Lung (tissue), 12 donors: ENCODE measurements around the gene RUVBL1. TPM values are rescaled to one million over a fixed set of nuclear protein-coding genes. Genes with fewer than 3 reads are reported as not detected.
A peak's percentile ranks its signal among the peaks of the same experiment; 100 is the strongest.
"Not testable (repeated sequence)": the region's sequence is repeated elsewhere in the genome, so short reads cannot be mapped to it uniquely, and the experiment has no call there.

Experiments used
- ATAC-seq: fragments of 200-7000 bp; cut with Tn5 transposase; one replicate; pipeline ENCODE4 v1.9.1; 2020; ENCODE audit warnings: moderate number of reproducible peaks; ENCODE audit not compliant: insufficient read depth, low FRiP score
- DNase-seq, 3 donors: peaks; one replicate each; pipeline ENCODE4 v3.0.0-alpha.2; 2013 to 2017
- H3K27ac ChIP-seq, 2 donors: one replicate each; pipeline ENCODE4 v1.5.1; 2013; ENCODE audit warnings: mild to moderate bottlenecking in 2 of 2, moderate library complexity in 2 of 2, control low read depth in 1 of 2, inconsistent platforms in 1 of 2, low read depth in 1 of 2, low read length in 1 of 2
- H3K27me3 ChIP-seq, 3 donors: one replicate each; pipeline ENCODE4 v1.5.1; 2013; ENCODE audit warnings: low read length in 2 of 3; ENCODE audit not compliant: control insufficient read depth in 3 of 3, insufficient read depth in 3 of 3
- H3K36me3 ChIP-seq, 4 donors: one replicate each; pipeline ENCODE4 v1.5.1; 2013; ENCODE audit warnings: low read length in 4 of 4, mild to moderate bottlenecking in 1 of 4, moderate library complexity in 1 of 4; ENCODE audit not compliant: control insufficient read depth in 4 of 4, insufficient read depth in 4 of 4
- H3K4me1 ChIP-seq, 5 donors: one replicate each; pipeline ENCODE4 v1.5.1; 2013; ENCODE audit warnings: low read length in 5 of 5, mild to moderate bottlenecking in 2 of 5, moderate library complexity in 1 of 5; ENCODE audit not compliant: control insufficient read depth in 5 of 5, insufficient read depth in 5 of 5
- H3K4me3 ChIP-seq: one replicate; pipeline ENCODE4 v1.5.1; 2013; ENCODE audit warnings: mild to moderate bottlenecking, control low read depth, moderate library complexity
- H3K9ac ChIP-seq, 2 donors: one replicate each; pipeline ENCODE4 v1.5.1; 2013; ENCODE audit warnings: low read length in 2 of 2, control low read depth in 1 of 2; ENCODE audit not compliant: insufficient read depth in 1 of 2
- H3K9me3 ChIP-seq, 4 donors: one replicate each; pipeline ENCODE4 v1.5.1; 2013; ENCODE audit warnings: low read length in 3 of 4, mild to moderate bottlenecking in 1 of 4, moderate library complexity in 1 of 4; ENCODE audit not compliant: control insufficient read depth in 4 of 4, insufficient read depth in 3 of 4
- WGBS, 2 donors: extraction: QIAGEN DNeasy Blood & Tissue Kit; methylation state at CpG; one replicate each; pipeline ENCODE4 v1.1.7; 2013; 5-methylcytosine and 5-hydroxymethylcytosine counted together
- polyA plus RNA-seq, 2 donors: library from polyadenylated mRNA; stranded (reverse); fragments of 200-250 nt; gene quantifications; one replicate each; pipeline ENCODE4 v1.2.1, GENCODE V29; 2013
- total RNA-seq, 2 donors: library from RNA; depleted of rRNA in 1 of 2; stranded (reverse); fragments of >200 nt in 1 of 2; gene quantifications; one replicate each; pipeline ENCODE4 v1.2.1, GENCODE V29; 2014 to 2021
- TF ChIP-seq, protein P1 (sequence below): IDR thresholded peaks from 2 replicates; pipeline ENCODE4 v1.5.1; 2012; ENCODE audit warnings: mild to moderate bottlenecking; ENCODE audit errors: control extremely low read depth, extremely low read depth
- donor health status: control.
- donor health status: control.
- donor health status: Bipolar disorder and iron deficiency.
- donor health status: healthy.
- donor health status: DM: yes; HTN: yes; CAD: no.

Gene RUVBL1
- total and polyA plus RNA-seq, 4 donors = 26.6 to 53.7 (median 41.7) TPM

DNA sequence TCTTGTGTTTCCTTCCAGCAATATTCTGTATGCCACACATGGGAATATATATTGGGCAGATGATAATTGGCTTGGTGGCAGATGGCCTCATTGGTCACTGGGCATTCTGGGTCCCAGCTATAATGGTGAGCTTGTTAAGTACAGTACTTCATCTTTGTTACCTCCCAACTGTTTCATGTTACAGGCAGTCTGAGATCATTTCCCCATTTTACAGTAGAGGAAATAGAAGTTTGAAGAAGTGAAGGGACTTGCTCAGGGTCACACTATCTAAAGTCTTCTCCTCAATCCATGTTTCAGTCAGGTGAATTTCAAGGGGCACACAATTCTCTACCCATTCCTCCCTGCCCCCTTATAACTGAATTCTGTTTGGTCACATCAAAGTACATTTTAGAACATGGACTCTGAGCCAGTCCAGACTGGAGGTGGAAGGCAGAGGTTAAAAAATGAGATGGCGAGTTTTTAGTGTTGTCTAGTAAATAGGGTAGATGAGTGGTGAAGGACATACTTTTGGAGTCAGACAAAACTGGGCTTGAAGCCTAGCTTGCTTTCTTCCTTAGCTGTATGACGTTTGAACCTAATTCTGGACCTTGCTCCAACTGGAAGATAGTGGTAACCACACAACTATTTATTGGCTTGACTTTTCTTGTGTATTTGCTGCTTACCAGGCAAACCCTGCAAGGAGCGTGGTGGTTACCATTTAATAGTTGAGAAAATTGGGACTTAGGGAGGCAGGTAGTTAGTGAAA, 32.2 kb upstream of the RUVBL1 start:
- H3K36me3 ChIP-seq = peaks cover 0 to 25% (median 16%) of the 10 kb centered on the region in 4 donors
- 62 to 88% methylated on average over 3 of the region's 3 CpGs for WGBS, 2 donors

GRCh38 chr3:128154354-128154753, 30.7 kb upstream of the RUVBL1 start:
- H3K27ac ChIP-seq = peak overlapping the region in 1 of 2 donors; percentile 91
- peak overlapping the region; percentile 5 to 81 for H3K9ac ChIP-seq
- not testable (repeated sequence) for H3K4me1 ChIP-seq, DNase-seq, ATAC-seq, H3K9me3 ChIP-seq, H3K27me3 ChIP-seq, H3K4me3 ChIP-seq
- peaks cover 0 to 25% (median 16%) of the 10 kb centered on the region in 4 donors for H3K36me3 ChIP-seq
- WGBS, 2 donors = 87 to 88% methylated on average over 16 of the region's 16 CpGs

More for the DNA sequence above, 32.2 kb upstream of the RUVBL1 start:
- no peak overlapping the region for H3K4me3 ChIP-seq
- TF ChIP-seq, protein P1, sequence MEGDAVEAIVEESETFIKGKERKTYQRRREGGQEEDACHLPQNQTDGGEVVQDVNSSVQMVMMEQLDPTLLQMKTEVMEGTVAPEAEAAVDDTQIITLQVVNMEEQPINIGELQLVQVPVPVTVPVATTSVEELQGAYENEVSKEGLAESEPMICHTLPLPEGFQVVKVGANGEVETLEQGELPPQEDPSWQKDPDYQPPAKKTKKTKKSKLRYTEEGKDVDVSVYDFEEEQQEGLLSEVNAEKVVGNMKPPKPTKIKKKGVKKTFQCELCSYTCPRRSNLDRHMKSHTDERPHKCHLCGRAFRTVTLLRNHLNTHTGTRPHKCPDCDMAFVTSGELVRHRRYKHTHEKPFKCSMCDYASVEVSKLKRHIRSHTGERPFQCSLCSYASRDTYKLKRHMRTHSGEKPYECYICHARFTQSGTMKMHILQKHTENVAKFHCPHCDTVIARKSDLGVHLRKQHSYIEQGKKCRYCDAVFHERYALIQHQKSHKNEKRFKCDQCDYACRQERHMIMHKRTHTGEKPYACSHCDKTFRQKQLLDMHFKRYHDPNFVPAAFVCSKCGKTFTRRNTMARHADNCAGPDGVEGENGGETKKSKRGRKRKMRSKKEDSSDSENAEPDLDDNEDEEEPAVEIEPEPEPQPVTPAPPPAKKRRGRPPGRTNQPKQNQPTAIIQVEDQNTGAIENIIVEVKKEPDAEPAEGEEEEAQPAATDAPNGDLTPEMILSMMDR = no peak
- H3K4me1 ChIP-seq = peaks cover 0 to 8% (median 3%) of the 10 kb centered on the region in 5 donors
- H3K27ac ChIP-seq = peak overlapping the region in 1 of 2 donors; percentile 54
- DNase-seq (no peak), ATAC-seq (no peak)
- no peak overlapping the region for H3K9ac ChIP-seq
- no peaks in the 10 kb centered on the region for H3K27me3 ChIP-seq
- peaks cover 0 to 5% (median under 1%) of the 10 kb centered on the region in 4 donors for H3K9me3 ChIP-seq

- ATAC-seq (peak; percentile 92), DNase-seq (peak; percentile 80 to 82 (median 82))
- TF ChIP-seq, protein P1 = no peak
- Histone ChIP-seq H3K4me3 (peak within 1 kb of the TSS; percentile 93), H3K9ac (peak within 1 kb of the TSS; percentile 5 to 81), H3K9me3 (peaks cover 0 to 5% (median 3%) of the 10 kb centered on the region in 4 donors), H3K36me3 (peaks cover 0 to 20% (median 15%) of the 10 kb centered on the region in 4 donors), H3K27ac (peak within 1 kb of the TSS; percentile 91 to 92), H3K27me3 (no peaks in the 10 kb centered on the region), H3K4me1 (peaks cover 0 to 8% (median 3%) of the 10 kb centered on the region in 5 donors)
- WGBS, 2 donors = 0% methylated on average over 78 to 96 of the region's 96 CpGs
These were observed 29.8 kb upstream of the RUVBL1 start, which contains the start of gene EEFSEC for GRCh38 chr3:128153156-128154041. TSS of gene EEFSEC (plus strand) at chr3:128153481. CDS start at chr3:128153508, 27 bp downstream.
